CD4-positive, alpha-beta T cell treated with Interleukin-6 at 100 ng/mL for 8 hours (primary cell): ENCODE data around the gene FNTB.

ENCODE experiments used
- DNase-seq: peaks from one replicate; pipeline ENCODE4 v3.0.0-alpha.2; 2020; ENCODE audit warnings: mixed read lengths, low spot score

Gene FNTB

GRCh38 chr14:65052832-65053231, 66.1 kb downstream of the FNTB start:
- no peak for DNase-seq

- DNase-seq = no peak
Observed at GRCh38 chr14:65053466-65053865, 66.8 kb downstream of the FNTB start.

- DNase-seq = no peak
Observed at GRCh38 chr14:65054471-65055085, 67.9 kb downstream of the FNTB start.

DNA sequence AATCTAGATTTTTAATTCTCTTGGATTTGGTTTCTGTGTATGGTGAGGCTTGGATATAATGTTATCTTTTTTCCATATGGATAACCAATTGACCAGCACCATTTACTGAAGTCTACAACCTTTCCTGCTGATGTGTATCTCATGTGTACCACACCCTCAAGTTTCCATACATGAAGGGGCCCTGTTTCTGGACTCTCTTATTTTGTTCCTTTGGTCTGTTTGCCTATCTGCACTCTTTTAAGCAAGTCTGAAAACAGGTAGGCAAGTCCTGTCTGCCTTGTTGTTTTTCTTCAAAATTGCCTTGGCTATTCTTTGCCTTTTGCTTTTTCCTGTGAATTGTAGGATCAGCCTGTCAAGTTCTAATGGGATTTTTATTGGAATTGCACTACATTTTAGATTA, 71.0 kb downstream of the FNTB start:
- DNase-seq = no peak

- DNase-seq = no peak
Observed at GRCh38 chr14:65062096-65063075, 75.7 kb downstream of the FNTB start.

DNA sequence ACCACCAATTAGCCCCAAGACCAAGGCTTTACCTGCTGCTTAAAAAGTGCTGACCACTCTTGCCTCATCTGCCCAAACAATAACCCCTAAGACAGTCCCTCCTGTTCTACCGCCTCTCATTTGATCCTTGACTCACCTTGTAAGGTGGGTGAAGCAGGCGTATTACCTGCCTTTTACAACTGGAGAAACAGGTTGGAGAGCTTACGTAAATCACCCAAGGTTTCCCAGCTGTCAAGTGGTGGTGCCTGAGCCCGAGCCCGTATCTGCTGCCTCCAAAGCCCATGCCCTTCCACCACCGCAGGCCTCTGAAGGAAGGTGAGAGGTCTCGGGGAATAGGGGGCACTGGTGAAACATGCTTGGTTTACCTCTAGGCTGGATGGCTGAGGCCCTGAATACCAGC, 79.0 kb downstream of the FNTB start:
- no peak for DNase-seq

- DNase-seq = no peak
Observed at GRCh38 chr14:65069874-65070413, 83.2 kb downstream of the FNTB start.

DNA sequence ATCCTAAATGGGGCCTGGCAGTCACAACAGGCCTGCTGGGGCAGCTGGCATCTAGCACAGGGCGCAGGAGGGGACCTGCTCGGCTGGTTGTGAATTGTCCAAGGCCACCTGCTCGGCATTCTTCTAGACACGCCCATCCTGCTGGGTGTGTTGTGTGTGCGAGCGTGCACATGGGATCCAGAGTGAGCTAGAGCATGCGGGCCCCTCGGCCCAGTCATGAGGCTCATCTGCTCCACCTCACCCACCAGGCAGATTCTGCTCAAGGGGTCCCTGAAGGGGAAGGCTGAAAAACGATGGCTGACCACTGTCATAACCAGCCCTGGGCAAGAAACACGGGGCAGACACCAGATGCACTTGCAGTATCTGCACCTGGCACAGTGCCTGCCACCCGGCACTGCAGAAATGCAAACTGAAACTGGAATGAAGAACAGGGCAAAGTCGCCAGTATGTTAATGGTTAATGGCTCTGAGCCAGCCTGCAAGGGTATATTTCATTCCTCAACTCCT, 83.8 kb downstream of the FNTB start:
- DNase-seq = no peak

DNA sequence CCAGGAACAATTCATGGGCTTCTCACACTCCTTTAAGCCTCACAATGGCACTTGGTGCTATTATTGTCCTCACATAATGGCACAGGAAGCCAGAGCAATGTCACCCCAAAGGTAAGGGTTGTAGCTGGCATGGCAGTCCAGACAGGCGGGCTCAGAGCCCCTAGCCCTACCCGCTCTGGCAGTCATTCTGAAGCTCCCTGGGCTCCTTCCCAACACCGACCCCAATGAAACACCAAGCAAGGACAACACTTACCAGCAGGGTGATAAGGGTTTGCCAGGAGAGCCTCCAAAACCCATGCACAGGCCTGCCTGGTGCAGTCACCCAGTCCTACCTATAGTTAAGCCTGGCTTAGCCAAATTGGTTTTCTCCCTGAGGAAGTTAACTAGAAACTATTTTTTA, 84.8 kb downstream of the FNTB start:
- no peak for DNase-seq

- DNase-seq = no peak
Observed at GRCh38 chr14:65072256-65072655, 85.6 kb downstream of the FNTB start.

DNA sequence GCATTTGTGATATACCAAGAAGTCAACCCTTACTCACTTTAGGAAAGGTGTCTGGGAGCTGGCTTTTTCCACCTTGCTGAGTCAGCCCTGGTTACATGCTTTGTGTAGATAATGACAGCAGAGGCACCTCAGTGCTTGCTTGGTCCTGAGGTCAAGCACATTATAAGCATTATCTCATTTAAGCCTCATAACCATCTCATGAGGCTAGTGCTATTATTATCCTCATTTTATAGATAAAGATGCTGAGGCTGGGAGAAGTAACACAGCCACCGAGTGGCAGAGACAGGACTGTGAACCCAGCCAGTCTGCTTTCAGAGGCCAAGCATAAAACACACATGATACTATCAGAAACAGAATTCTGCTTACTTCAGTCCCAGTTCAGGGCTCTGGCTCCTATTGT, 86.2 kb downstream of the FNTB start:
- DNase-seq = no peak

- no peak for DNase-seq
Observed at GRCh38 chr14:65073605-65074201, 87.0 kb downstream of the FNTB start.

GRCh38 chr14:65074449-65075150, 87.9 kb downstream of the FNTB start:
- no peak for DNase-seq

DNA sequence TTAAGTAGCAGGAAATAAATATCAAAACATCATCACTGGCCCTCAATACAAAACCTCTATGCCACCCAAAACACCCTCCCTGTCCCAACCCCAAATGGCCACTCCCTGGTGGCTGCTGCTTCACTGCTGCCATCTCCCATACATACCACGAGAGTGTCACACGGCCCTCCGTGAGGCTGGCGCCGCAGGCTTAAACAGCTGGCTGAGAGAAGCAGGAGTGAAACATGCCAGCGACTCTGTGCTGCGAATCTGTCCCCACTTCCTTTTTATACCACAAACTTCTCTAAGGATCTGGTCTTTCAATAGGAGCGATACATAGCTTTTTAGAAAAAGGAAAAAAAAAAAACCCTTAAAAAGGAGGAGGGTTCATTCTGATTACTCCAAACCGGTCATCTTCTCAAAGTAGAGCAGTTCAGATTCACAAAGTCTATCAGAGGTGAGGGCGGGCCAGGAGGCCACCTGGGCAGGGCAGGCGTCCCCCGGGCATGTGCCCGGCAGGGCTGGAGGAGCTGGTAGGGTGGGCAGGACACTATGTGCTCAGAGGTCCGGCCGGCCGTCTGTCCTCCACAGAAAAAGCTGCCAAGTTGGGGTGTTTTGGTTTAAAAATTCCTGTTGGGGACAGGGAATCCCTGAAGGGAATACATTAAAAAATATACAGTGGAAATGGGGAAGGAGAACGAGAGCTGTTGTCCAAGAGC, 89.1 kb downstream of the FNTB start:
- DNase-seq = no peak

DNA sequence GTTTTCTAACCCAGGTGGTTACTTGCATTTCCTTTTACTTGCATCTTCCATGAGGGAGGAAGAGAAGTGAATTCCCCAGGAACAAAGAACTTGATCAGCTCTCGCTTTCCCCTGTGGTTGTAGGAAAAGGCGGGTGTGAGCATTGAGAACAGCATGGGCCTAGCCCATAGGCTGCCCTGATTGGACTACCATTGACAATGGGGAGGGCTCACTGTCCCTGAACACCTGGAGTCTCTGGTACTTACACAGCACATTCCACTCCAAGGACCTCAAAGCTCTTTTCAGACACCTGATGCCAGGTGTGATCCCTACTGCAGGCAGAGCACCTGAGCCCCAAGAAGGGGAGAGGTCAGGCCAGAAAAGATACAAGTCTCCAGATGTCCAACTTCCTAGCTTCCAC, 90.6 kb downstream of the FNTB start:
- no peak for DNase-seq

DNA sequence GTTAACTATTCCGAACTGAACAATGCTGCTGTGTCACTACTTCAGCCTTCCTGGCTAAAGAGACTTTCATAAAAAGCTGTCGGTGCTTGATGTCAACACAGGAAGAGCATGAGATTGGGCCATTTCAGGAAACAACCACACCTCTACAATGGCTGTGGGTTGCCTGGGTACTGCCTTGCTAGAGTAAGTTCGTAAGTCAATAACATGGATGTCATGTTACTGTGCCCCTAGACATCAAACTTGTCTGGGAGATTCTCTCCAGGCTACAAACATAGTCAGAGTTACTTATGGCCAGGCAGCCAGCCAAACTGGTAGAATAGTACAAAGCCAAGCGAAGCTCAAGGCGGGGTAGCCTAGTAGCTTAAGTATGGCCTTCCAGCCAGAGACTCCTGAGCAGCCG, 92.5 kb downstream of the FNTB start:
- DNase-seq = no peak

DNA sequence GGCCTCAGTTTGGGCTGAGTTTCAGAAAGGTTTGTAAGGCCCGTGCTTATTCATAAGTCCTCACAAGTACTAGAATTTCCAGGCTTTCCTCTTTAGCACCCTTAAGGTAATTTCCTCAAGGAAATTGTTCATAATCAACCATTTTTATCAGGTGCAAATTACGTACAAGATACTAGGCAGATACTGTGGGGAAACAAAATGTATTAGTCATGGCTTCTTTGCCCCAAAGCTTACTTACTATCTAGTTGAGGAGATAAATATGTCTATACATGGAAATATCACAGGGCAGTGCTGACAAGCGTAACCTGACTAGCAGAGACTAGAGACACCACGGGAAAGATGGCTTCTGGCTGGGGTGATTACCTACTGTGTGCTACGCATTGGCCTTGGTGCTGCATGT, 93.1 kb downstream of the FNTB start:
- DNase-seq = no peak

- DNase-seq = no peak
Observed at GRCh38 chr14:65080960-65081747, 94.5 kb downstream of the FNTB start.

DNA sequence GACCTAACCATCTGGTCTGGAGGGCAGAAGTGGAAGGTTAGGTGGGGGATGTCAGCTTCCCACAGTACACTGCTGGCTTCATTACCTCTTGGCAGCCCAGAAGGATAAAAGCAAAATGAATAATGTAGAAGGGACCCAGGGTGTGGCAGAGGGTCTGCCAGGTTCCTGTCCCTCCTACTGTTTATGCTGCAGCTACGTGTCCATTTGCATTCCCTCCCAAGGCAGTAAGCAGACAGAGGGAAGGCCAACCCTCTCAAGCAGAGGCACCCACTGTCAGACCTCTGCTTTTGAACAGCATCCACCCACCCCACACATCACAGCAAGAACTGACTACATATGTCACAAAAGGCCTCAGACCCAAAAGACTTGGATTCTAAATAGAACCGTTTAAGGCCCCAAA, 96.2 kb downstream of the FNTB start:
- no peak for DNase-seq
